Measurements from ENCODE around the gene TRIP13.

The TRIP13 gene

DNA sequence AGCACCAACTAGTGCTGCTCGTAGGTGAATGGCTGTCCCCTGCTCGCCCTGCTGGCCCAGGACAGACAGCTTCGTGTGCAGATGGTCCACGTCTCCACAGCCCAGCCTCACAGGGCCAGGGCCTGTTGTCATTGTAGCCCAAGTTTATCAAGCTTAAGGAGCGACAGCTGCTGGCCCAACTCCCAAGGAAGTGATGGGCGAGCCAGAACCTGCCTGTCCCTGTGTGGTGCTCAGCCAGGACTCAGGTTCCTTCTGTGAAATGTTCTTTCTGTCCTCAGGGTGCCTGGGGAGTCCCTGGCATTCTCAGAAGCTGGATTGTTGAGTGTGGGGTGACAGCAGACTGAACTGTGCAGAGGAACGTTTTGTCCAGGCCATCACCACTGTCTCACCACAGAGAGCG is 16.4 kb downstream of the TRIP13 start:
- Mint-ChIP-seq H3K9me3 (no peaks in the 10 kb centered on the region), H3K36me3 (ENCODE audit: low read depth) (peaks cover 21% of the 10 kb centered on the region), H3K27me3 (ENCODE audit: low read depth) (peaks cover 4% of the 10 kb centered on the region), H3K27ac (no peak overlapping the region), H3K4me3 (no peak overlapping the region), H3K4me1 (no peaks in the 10 kb centered on the region)
- TF ChIP-seq, protein P1, sequence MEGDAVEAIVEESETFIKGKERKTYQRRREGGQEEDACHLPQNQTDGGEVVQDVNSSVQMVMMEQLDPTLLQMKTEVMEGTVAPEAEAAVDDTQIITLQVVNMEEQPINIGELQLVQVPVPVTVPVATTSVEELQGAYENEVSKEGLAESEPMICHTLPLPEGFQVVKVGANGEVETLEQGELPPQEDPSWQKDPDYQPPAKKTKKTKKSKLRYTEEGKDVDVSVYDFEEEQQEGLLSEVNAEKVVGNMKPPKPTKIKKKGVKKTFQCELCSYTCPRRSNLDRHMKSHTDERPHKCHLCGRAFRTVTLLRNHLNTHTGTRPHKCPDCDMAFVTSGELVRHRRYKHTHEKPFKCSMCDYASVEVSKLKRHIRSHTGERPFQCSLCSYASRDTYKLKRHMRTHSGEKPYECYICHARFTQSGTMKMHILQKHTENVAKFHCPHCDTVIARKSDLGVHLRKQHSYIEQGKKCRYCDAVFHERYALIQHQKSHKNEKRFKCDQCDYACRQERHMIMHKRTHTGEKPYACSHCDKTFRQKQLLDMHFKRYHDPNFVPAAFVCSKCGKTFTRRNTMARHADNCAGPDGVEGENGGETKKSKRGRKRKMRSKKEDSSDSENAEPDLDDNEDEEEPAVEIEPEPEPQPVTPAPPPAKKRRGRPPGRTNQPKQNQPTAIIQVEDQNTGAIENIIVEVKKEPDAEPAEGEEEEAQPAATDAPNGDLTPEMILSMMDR (IDR thresholded peaks at IDR 0.05; ENCODE audit: unreplicated experiment in 3 of 3) = no peak

DNA sequence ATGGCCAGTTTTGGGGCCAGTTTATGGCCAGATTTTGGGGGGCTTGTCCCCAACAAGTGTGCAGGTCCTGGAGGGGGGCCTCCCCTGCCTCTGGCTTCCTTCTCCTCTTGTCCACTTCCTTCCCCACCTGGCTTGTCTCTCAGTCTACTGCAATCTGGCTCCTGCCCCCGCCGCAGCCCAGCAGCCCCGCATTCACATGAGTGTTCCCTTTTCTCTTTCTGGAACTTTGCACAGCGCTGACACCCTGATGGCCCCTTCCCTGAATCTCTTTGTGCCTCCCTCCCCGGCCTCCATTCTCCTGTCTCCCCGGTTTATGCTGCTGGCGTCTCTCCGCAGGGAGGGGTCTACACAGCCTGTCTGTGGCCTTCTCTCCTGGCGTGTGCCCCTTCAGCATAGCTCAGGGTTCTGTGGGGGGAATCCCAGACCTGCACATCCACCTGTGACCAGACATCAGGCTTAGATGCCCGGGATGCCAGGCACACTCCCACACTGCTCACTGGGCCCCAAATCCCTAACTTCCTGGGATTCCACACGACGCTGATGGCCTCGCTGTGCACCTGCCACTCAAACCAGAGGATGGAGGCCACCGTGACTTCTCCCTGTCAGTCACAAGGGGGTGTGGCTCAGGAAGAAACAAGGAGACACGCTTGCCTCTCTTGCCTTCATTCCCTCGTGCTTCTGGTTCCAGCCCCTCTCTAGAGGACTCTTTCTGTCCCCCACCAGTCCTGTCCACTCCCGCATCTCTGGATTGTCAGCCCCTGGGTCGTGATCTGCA is 17.5 kb downstream of the TRIP13 start:
- TF ChIP-seq, protein P1 (IDR thresholded peaks at IDR 0.05; ENCODE audit: unreplicated experiment in 3 of 3) = no peak
- no peaks in the 10 kb centered on the region for H3K4me1 Mint-ChIP-seq

DNA sequence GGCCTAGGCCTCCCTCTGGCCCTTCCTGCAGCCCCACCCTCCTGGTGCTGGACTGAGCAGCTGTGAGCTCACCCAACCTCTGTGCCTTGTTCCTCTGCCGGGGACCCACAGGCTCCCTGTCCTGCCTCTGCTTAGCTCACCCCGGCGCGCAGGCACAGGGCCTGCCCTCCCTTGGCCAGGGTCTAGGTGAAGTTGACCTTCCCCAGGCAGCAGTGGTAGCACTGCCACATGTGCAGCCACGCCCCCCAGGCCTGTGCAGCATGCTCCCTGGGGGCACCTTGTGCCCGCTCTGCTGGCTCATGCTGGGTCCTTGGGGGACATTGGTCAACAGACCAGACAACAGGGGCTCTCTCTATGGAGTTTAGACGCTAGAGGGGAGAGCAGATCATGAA is 18.1 kb downstream of the TRIP13 start:
- peaks cover 4% of the 10 kb centered on the region for H3K27me3 Mint-ChIP-seq (ENCODE audit: low read depth)
- H3K27ac Mint-ChIP-seq = no peak overlapping the region
- H3K4me1 Mint-ChIP-seq = no peaks in the 10 kb centered on the region
- H3K9me3 Mint-ChIP-seq = no peaks in the 10 kb centered on the region
- H3K36me3 Mint-ChIP-seq (ENCODE audit: low read depth) = peaks cover 23% of the 10 kb centered on the region
- no peak overlapping the region for H3K4me3 Mint-ChIP-seq
- TF ChIP-seq, protein P1 (IDR thresholded peaks at IDR 0.05; ENCODE audit: unreplicated experiment in 3 of 3) = no peak

More for the DNA sequence above, 17.5 kb downstream of the TRIP13 start:
- no peak overlapping the region for H3K4me3 Mint-ChIP-seq
- peaks cover 4% of the 10 kb centered on the region for H3K27me3 Mint-ChIP-seq (ENCODE audit: low read depth)
- no peak overlapping the region for H3K27ac Mint-ChIP-seq
- no peaks in the 10 kb centered on the region for H3K9me3 Mint-ChIP-seq
- H3K36me3 Mint-ChIP-seq (ENCODE audit: low read depth) = peaks cover 23% of the 10 kb centered on the region

DNA sequence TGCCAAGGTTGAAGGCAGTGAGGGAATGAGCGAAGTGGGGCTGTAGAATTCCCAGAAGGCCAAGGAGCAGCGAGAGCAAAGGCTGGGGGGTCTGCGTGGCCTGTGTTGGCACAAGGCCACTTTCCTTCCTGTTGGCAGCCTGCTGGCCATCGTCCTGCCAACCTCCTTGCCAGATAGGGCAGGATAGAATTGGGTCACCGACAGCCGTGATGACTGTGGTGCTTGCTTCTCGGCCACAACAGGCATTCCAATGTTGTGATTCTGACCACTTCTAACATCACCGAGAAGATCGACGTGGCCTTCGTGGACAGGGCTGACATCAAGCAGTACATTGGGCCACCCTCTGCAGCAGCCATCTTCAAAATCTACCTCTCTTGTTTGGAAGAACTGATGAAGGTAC is 18.9 kb downstream of the TRIP13 start:
- Mint-ChIP-seq H3K4me3 (no peak overlapping the region), H3K27me3 (ENCODE audit: low read depth) (peaks cover 4% of the 10 kb centered on the region), H3K4me1 (no peaks in the 10 kb centered on the region), H3K36me3 (ENCODE audit: low read depth) (peaks cover 20% of the 10 kb centered on the region), H3K27ac (no peak overlapping the region), H3K9me3 (no peaks in the 10 kb centered on the region)
- TF ChIP-seq, protein P1 (IDR thresholded peaks at IDR 0.05; ENCODE audit: unreplicated experiment in 3 of 3) = no peak

DNA sequence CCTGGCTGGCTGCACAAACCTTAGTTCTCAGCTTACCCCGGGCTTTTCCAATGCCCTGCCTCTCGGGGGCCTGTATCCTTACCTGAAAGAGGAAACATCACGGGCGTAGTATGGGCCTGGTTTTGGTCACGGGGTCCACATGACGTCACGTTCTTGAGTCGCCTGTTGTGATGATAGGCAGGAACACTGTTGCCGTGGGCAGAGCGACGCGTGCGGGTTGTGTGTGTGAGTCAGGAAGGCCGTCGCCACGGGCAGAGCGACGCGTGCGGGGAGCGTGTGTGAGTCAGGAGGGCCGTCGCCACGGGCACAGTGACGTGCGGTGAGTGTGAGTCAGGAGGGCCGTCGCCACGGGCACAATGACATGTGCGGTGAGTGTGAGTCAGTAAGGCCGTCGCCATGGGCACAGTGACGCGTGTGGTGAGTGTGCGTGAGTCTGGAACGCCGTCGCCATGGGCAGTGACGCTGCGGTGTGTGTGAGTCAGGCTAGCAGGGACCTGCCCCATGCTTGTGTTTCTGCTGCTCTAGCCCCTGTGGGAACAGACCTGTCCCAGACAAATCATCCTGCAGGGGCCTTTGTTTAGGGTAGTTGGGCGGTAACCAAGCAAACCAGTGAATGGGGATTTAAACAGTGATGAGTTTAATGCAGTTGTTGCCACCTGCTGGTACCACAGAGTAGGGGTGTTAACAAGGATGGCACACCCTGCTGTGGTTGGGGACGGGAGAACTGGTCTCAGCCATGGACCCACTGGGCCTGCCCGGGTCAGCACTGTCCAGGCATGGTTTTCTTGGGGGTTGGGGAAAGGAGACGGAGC is 19.8 kb downstream of the TRIP13 start:
- TF ChIP-seq, protein P1 (IDR thresholded peaks at IDR 0.05; ENCODE audit: unreplicated experiment in 3 of 3) = no peak
- Mint-ChIP-seq H3K4me1 (no peaks in the 10 kb centered on the region), H3K9me3 (no peaks in the 10 kb centered on the region), H3K27ac (no peak overlapping the region), H3K27me3 (ENCODE audit: low read depth) (peaks cover 4% of the 10 kb centered on the region), H3K36me3 (ENCODE audit: low read depth) (peaks cover 23% of the 10 kb centered on the region), H3K4me3 (no peak overlapping the region)
